ENCODE results near the gene AKAP9.
A peak's percentile ranks its signal among the peaks of the same experiment; 100 is the strongest.
"Not testable (repeated sequence)": the region's sequence is repeated elsewhere in the genome, so short reads cannot be mapped to it uniquely, and the experiment has no call there.

Gene AKAP9

DNA sequence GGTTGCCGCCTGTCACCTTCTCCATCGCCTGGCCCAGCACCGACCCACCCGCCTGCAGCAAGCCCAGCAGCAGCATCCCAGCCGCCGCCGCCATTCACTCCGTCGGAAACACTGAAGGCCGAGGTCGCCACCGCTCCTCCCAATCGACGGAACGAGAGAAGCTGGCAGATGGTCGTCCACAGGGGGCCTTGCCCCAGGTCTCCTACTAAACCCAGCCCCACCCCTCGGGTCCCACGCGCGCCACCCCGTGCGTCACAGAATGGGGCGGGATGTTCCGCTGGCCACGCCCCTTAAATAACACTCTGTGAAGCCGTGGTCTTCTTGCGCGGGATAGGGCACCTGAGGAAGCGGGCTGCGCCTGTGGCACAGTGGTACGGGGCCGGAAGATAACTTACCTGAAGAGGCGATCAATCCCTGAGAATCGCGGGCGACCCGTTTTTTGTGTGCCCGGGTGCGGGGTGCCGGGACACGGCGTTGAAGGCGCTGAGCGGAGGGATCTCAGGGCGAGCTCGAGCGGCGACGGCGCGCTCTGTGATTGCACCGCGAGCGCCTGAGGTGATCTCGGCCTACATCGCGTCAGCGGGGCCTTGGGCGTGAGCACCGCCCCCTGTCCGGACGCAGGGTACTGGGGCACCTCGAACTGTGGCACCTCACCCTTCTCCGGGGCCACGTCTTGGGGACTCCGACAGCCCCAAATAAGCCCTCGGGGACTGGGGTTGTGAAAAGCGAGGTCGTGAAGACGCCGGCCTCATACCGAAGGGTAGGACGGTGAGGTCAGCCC, 193.8 kb downstream of the AKAP9 start, which contains the start of gene CYP51A1:
Gene CYP51A1 (minus strand): TSS at position 207 of the 781 bp plus-strand sequence. CDS start 113 bp downstream, at position 94.
- peak; percentile 94 for DNase-seq (ENCODE audit: low spot score)

DNA sequence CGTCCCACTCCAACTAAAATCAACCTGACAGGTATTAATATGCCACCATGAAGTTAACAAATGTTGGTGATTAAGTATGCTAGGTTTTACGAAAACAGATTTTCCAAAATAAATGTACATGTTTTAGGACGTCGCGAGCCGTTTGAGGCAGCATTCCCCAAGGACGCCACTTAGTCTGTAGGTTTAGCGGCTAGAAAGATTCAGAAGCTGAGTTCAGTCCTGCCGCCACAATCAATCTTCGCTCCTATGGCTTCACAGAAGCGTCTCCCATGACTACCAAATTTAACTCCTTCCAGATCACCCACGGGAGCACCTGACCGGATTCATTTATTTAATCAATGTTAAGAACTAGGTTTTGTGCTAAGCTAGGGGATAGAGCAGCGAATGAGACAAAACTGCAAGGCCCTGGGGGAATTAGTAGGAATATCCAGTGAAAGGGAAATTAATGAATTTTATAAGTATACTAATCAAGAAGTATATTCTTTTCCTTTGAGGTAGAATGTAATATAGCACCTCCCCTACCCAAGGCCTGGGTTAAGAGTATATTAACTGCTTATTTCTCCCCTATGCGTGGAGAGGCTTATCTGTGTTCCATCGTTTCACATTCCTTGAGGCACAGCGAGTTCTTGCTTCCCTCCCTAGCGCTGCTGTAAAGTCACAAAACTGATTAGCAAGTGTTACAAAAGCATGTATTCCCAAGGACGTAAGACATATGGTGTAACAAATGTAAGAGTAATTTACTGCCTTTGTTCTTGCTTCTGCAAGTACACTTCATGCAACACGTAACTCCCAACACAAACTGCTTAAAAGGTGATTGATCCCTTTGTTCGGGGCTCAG, 194.6 kb downstream of the AKAP9 start:
- peak; percentile 20 for DNase-seq (ENCODE audit: low spot score)

DNA sequence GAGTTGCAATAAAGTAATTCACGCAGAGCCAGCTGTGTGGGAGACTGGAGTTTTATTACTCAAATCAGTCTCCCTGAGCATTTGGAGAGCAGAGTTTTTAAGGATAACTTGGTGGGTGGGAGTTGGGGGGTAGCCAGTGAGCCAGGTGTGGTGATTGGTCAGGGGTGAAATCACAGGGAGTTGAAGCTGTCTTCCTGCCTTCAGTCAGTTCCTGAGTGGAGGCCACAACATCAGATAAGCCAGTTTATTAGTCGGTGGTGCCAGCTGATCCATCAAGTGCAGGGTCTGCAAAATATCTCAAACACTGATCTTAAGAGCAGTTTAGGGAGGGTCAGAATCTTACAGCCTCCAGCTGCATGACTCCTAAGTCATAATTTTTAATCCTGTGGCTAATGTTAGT, 196.9 kb downstream of the AKAP9 start:
- DNase-seq (ENCODE audit: low spot score) = no peak

DNA sequence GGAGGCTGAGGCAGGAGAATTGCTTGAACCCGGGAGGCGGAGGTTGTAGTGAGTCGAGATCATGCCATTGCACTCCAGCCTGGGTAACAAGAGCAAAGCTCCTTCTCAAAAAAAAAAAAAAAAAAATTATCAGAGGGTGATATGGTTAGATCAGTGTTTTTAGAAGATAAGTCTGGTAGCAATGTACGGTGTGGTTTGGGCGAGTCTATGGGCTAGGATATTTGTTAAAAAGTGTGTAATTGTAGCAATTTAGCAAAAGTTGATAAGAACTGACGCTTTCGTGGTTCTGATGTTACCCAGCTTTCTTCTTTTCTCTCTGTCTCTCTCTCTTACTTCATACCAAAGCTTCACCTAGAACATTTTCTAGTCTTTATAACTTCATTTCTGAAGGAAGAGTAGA, 200.5 kb downstream of the AKAP9 start:
- no peak for DNase-seq (ENCODE audit: low spot score)

DNA sequence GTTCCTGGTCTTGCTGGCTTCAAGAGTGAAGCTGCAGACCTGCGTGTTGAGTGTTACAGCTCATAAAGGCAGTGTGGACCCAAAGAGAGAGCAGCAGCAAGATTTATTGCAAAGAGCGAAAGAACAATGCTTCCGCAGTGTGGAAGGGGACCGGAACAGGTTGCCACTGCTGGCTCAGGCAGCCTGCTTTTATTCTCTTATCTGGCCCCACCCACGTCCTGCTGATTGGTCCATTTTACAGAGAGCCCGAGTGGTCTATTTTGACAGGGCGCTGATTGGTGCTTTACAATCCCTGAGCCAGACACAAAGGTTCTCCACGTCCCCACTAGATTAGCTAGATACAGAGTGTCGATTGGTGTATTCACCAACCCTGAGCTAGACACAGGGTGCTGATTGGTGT, 202.1 kb downstream of the AKAP9 start:
- DNase-seq (ENCODE audit: low spot score) = not testable (repeated sequence)

DNA sequence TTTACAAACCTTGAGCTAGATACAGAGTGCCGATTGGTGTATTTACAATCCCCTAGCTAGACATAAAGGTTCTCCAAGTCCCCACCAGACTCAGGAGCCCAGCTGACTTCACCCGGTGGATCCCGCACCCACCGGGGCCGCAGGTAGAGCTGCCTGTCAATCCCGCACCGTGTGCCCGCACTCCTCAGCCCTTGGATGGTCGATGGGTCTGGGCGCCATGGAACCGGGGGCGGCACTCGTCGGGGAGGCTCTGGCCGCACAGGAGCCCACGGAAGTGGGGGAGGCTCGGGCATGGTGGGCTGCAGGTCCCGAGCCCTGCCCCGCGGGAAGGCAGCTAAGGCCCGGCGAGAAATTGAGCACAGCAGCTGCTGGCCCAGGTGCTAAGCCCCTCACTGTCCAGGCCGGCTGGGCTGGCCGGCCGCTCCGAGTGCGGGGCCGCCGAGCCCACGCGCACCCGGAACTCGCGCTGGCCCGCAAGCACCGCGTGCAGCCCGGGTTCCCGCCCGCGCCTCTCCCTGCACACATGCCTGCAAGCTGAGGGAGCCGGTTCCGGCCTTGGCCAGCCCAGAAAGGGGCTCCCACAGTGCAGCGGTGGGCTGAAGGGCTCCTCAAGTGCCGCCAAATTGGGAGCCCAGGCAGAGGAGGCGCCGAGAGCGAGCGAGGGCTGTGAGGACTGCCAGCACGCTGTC, 202.7 kb downstream of the AKAP9 start:
- DNase-seq (ENCODE audit: low spot score) = not testable (repeated sequence)

DNA sequence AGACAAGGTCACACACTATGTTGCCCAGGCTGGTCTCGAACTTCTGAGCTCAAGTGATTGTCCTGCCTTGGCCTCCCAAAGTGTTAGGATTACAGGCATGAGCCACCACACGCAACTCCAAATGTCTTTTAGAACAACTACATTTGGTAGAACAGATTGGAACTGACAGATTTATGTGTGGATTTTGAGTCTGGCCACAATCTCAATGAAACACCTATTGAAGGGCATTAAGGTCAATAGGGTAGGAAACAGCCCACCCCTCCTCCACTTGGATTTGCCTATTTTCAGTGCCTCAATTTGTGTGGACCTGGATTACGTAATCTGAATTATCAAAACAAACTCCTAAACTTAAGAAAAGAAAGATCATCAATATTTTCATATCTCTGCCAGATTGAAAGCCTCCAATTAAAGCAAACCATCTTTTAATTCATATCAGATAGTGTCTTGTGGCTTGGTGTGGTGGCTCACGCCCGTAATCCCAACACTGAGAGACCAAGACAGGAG, 209.1 kb downstream of the AKAP9 start:
- DNase-seq (ENCODE audit: low spot score) = no peak

DNA sequence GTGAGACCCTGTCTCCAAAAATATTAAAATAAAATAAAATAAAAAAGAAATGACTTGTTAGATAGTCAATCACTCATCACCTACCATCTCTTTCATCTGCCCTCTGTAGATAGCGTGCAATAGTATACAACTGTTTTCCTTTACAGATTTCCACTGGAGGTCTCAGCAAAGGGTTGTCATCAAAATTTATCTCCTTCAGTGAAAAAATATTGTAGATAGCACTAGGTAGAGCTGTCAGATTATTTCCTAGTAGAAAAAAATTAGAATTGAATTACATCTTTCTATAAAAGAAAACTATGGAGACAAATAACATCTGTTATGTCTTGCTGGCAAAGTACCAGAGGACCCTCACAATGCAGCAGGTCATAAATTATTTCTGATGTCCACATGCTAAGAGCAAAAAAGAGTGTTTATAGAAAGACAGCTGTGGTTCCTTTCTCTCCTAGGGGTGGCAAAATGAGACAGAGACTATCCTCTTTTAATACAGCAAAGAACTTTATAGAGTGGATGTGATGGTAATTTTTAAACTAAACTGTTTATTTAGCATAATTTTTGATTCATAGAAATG, 209.9 kb downstream of the AKAP9 start:
- no peak for DNase-seq (ENCODE audit: low spot score)

DNA sequence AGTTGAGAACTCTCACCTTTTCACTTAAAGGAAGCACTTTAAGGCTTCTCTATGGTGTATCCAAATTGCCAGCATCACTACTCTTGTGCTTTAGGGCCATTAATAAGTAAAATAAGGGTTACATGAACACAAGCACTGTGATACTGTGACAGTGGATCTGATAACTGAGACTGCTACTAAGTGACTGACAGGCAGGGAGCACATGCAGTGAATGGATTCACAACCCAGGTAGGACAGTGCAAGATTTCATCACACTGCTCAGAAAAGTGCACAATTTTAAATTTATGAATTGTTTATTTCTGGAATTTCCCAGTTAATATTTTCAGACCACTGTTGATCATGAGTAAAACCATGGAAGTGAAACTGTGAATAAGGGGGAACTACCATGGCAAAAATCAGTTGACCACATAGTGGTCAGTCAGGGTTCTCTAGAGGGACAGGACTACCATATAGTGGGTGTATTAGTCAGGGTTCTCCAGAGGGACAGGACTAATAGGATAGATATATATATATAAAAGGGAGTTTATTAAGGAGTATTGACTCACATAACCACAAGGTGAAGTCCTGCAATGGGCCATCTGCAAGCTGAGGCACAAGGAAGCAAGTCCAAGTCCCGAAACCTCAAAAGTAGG, 214.6 kb downstream of the AKAP9 start:
- DNase-seq (ENCODE audit: low spot score) = no peak

DNA sequence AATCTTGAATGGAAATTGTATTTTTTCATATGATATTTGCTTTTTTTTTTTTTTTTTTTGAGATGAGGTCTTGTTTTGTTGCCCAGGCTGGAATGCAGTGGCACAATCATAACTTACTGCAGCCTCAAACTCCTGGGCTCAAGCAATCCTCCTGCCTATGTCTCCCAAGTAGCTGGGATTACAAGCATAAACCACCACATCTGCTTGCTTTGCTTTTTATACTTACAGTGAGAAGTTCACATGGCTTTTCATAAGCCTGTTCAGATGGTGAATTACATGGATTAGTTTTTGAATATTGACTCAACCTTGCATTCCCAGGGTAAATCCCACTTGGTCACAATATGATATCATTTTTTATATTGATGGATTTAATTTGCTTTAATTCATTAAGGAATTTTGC, 216.3 kb downstream of the AKAP9 start:
- DNase-seq (ENCODE audit: low spot score) = no peak

DNA sequence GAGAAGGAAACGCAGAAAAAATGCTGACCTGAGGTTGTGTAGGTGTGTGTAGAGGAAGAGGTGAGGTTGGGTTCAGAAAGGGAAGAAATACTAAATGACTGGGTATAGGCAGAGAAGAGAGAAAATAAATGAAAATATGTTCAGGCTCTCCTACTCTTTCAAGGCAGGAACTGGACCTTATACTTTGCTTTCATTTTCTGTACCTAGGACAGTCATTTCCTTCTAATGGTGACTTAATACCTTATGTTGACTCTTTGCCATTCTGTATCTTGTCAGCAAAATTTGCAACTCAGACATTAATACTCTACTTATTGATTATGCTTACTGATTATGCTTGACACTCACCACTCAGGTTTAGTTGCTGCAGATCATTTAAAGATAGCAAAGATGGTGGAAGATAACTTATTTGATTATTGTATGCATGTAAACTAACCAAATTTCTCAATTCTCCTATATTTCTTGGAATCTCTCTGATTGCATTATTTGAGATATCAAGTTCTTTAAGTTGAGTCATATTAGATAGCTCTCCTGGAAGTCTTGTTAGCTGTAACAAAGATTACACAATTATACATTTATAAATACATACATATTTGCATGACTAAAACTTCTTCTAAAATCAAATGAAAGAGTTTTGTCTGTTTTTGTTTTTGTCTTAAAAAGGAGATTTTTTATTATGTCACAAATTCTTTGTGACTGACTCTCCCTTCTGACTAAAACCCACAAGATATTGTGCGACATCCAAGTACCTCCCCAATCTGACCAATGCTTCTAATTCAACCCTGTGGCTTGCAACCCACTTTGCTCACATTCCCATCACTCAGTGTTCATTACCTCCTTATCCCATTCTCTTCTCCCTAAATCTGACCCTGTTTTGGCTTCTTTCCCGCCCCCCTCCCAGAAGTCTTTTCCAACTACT, 218.3 kb downstream of the AKAP9 start:
- DNase-seq (ENCODE audit: low spot score) = no peak
